Right lobe of liver (tissue), 4 donors: ENCODE measurements around the gene DLG3.

ENCODE experiments used
- CTCF ChIP-seq, 4 donors: fragments of 200-600 bp in 3 of 4; fragments of 450-650 bp in 1 of 4; IDR thresholded peaks; one replicate each; pipeline versions ENCODE4 v1.5.1 to v1.8.0; 2016 to 2022; ENCODE audit warnings: antibody characterized with exemption in 4 of 4, mild to moderate bottlenecking in 2 of 4
- POLR2A ChIP-seq: fragments of 450-650 bp; IDR thresholded peaks from one replicate; pipeline ENCODE4 v1.6.1; 2017; ENCODE audit warnings: antibody characterized with exemption, mild to moderate bottlenecking
- donor health status: DM: no; HTN: no; CAD: no.
- donor health status: DM: no; HTN: no; CAD: no.
- donor health status: DM: no; HTN: yes; CAD: no.

GRCh38 chrX:70446380-70447350, 2.0 kb downstream of the DLG3 start:
- TF ChIP-seq CTCF (IDR thresholded peaks at IDR 0.05): no peak
- TF ChIP-seq POLR2A: no peak
